ENCODE measurements around the gene PLA2G1B.

The PLA2G1B gene

GRCh38 chr12:120369603-120370342, 42.2 kb upstream of the PLA2G1B start:
- Histone ChIP-seq H3K9me3 (replicated peaks; ENCODE audit: insufficient read depth, low read length) (no peaks in the 10 kb centered on the region), H3K9ac (ENCODE audit: low read length) (no peak overlapping the region), H3K4me3 (ENCODE audit: low read length) (no peak overlapping the region), H3K4me1 (ENCODE audit: low read length) (no peaks in the 10 kb centered on the region), H3K4me2 (ENCODE audit: low read depth, low read length) (no peak overlapping the region), H3K27ac (ENCODE audit: low read length) (no peak overlapping the region), H3F3A (ENCODE audit: insufficient read depth, low read length) (no peaks in the 10 kb centered on the region), H3K27me3 (replicated peaks; ENCODE audit: insufficient read depth, low read length) (peaks cover 51% of the 10 kb centered on the region), H3K9me2 (replicated peaks; ENCODE audit: insufficient read depth, low read length) (no peaks in the 10 kb centered on the region), H2AFZ (ENCODE audit: low read length) (no peak overlapping the region), H3K36me3 (replicated peaks; ENCODE audit: insufficient read depth, low read length) (no peaks in the 10 kb centered on the region), H3K79me2 (ENCODE audit: low read length) (no peaks in the 10 kb centered on the region), H4K20me1 (ENCODE audit: insufficient read depth, low read length) (no peaks in the 10 kb centered on the region)
- TF ChIP-seq EZH2 (optimal IDR thresholded peaks at IDR 0.05; ENCODE audit: low read depth, low read length): peak; percentile 28
- no peak for TF ChIP-seq EZH2phosphoT487 (IDR thresholded peaks at IDR 0.05; ENCODE audit: low read length)
- DNase-seq: no peak

- no peak for TF ChIP-seq CTCF (IDR thresholded peaks at IDR 0.05; ENCODE audit: low read length)
- no peak for TF ChIP-seq EZH2phosphoT487 (IDR thresholded peaks at IDR 0.05; ENCODE audit: low read length)
- no peak for TF ChIP-seq EZH2 (optimal IDR thresholded peaks at IDR 0.05; ENCODE audit: low read depth, low read length)
- no peak within 1 kb of the TSS for H3K4me2 ChIP-seq (ENCODE audit: low read depth, low read length)
- no peak within 1 kb of the TSS for H3K9ac ChIP-seq (ENCODE audit: low read length)
- H3K9me2 ChIP-seq (replicated peaks; ENCODE audit: insufficient read depth, low read length): no peaks in the 10 kb centered on the region
- H4K20me1 ChIP-seq (ENCODE audit: insufficient read depth, low read length): no peaks in the 10 kb centered on the region
- H3K27me3 ChIP-seq (replicated peaks; ENCODE audit: insufficient read depth, low read length): peaks cover 51% of the 10 kb centered on the region
- H3K79me2 ChIP-seq (ENCODE audit: low read length): no peaks in the 10 kb centered on the region
- no peak within 1 kb of the TSS for H3K4me3 ChIP-seq (ENCODE audit: low read length)
- H3K4me1 ChIP-seq (ENCODE audit: low read length): no peaks in the 10 kb centered on the region
- no peaks in the 10 kb centered on the region for H3K36me3 ChIP-seq (replicated peaks; ENCODE audit: insufficient read depth, low read length)
- H3K27ac ChIP-seq (ENCODE audit: low read length): no peak within 1 kb of the TSS
- no peak for DNase-seq
- no peak within 1 kb of the TSS for H2AFZ ChIP-seq (ENCODE audit: low read length)
- H3K9me3 ChIP-seq (replicated peaks; ENCODE audit: insufficient read depth, low read length): no peaks in the 10 kb centered on the region
- no peaks in the 10 kb centered on the region for H3F3A ChIP-seq (ENCODE audit: insufficient read depth, low read length)
Observed at GRCh38 chr12:120368789-120369602, 41.4 kb upstream of the PLA2G1B start, which contains the start of gene MSI1. TSS of gene MSI1 (minus strand) at chr12:120369164. CDS start at chr12:120369091, 73 bp downstream.

GRCh38 chr12:120367924-120368788, 40.6 kb upstream of the PLA2G1B start:
- TF ChIP-seq EZH2phosphoT487 (IDR thresholded peaks at IDR 0.05; ENCODE audit: low read length) (no peak), EZH2 (optimal IDR thresholded peaks at IDR 0.05; ENCODE audit: low read depth, low read length) (no peak), CTCF (IDR thresholded peaks at IDR 0.05; ENCODE audit: low read length) (no peak)
- H3K27ac ChIP-seq (ENCODE audit: low read length): no peak overlapping the region
- no peak overlapping the region for H3K9ac ChIP-seq (ENCODE audit: low read length)
- no peak for DNase-seq
- no peak overlapping the region for H3K4me2 ChIP-seq (ENCODE audit: low read depth, low read length)
- H3K4me1 ChIP-seq (ENCODE audit: low read length): no peaks in the 10 kb centered on the region
- no peaks in the 10 kb centered on the region for H3K9me3 ChIP-seq (replicated peaks; ENCODE audit: insufficient read depth, low read length)
- peaks cover 58% of the 10 kb centered on the region for H3K27me3 ChIP-seq (replicated peaks; ENCODE audit: insufficient read depth, low read length)
- H2AFZ ChIP-seq (ENCODE audit: low read length): no peak overlapping the region
- H3K9me2 ChIP-seq (replicated peaks; ENCODE audit: insufficient read depth, low read length): no peaks in the 10 kb centered on the region
- no peak overlapping the region for H3K4me3 ChIP-seq (ENCODE audit: low read length)
- H3K79me2 ChIP-seq (ENCODE audit: low read length): no peaks in the 10 kb centered on the region
- H3K36me3 ChIP-seq (replicated peaks; ENCODE audit: insufficient read depth, low read length): no peaks in the 10 kb centered on the region
- no peaks in the 10 kb centered on the region for H3F3A ChIP-seq (ENCODE audit: insufficient read depth, low read length)
- no peaks in the 10 kb centered on the region for H4K20me1 ChIP-seq (ENCODE audit: insufficient read depth, low read length)
